ENCODE results near the gene ATMIN. TPM values are rescaled to one million over a fixed set of nuclear protein-coding genes. Genes with fewer than 3 reads are reported as not detected.
A peak's percentile ranks its signal among the peaks of the same experiment; 100 is the strongest.

The ATMIN gene
- total and polyA plus RNA-seq, 2 donors from 2014 or later, result 18.0 to 31.3 TPM

DNA sequence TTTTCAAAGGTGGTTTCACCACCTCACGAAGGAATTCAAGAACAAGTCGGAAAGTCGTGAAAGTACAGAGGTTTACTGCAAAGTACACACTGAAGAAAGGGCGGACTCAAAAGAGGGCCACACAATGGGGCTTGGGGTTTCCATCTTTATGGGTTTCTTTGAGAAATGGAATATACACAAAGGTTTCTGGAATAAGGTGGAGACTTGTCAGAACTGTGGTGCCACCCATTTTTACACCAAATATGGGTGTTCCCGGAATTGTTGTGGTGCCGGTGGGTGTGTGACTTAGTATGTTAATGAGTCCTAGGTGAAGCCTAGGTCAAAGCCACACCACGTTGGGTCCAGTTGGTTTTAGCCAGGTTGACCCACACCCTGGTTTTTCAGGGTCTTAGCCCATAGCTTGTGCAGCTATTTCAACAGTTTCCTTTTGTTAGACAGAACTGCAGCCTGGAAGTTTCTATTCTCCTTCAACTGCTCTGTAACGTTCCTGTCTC is 61.1 kb downstream of the ATMIN start:
- FAIRE-seq, result no peak
- peak overlapping the region in 1 of 3 donors; percentile 36 for H3K9ac ChIP-seq (ENCODE audit: low read length in 3 of 3)
- TF ChIP-seq, protein P1, sequence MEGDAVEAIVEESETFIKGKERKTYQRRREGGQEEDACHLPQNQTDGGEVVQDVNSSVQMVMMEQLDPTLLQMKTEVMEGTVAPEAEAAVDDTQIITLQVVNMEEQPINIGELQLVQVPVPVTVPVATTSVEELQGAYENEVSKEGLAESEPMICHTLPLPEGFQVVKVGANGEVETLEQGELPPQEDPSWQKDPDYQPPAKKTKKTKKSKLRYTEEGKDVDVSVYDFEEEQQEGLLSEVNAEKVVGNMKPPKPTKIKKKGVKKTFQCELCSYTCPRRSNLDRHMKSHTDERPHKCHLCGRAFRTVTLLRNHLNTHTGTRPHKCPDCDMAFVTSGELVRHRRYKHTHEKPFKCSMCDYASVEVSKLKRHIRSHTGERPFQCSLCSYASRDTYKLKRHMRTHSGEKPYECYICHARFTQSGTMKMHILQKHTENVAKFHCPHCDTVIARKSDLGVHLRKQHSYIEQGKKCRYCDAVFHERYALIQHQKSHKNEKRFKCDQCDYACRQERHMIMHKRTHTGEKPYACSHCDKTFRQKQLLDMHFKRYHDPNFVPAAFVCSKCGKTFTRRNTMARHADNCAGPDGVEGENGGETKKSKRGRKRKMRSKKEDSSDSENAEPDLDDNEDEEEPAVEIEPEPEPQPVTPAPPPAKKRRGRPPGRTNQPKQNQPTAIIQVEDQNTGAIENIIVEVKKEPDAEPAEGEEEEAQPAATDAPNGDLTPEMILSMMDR (IDR thresholded peaks at IDR 0.05; ENCODE audit: borderline replicate concordance, extremely low read depth, insufficient read depth), result no peak
- H3K4me1 ChIP-seq (ENCODE audit: control insufficient read depth in 2 of 3, insufficient read depth in 2 of 3, low read depth in 1 of 3, low read length in 3 of 3), result peaks cover 0 to 4% (median 0%) of the 10 kb centered on the region in 3 donors
- peak in 1 of 5 donors; percentile 62 for DNase-seq
- no peaks in the 10 kb centered on the region for H3K27me3 ChIP-seq (ENCODE audit: control insufficient read depth, insufficient read depth, low read length)
- H3K9me3 ChIP-seq (ENCODE audit: control insufficient read depth in 2 of 3, insufficient read depth in 1 of 3, low read length in 3 of 3), result no peaks in the 10 kb centered on the region
- intact Hi-C loops (cut with DNase I), result no loop called here
- peak overlapping the region in 1 of 2 donors; percentile 65 for H3K27ac ChIP-seq (ENCODE audit: low read depth in 2 of 2, low read length in 2 of 2)
- peak overlapping the region; percentile 38 to 68 (median 57) for H3K4me3 ChIP-seq (ENCODE audit: low read length in 3 of 3)
- H3K36me3 ChIP-seq (ENCODE audit: control insufficient read depth in 2 of 3, insufficient read depth in 3 of 3, low read length in 3 of 3), result no peaks in the 10 kb centered on the region

Other genes with a start within 250 kb of the ATMIN start
- gene CDYL2, start 231.2 kb upstream of the ATMIN start, total RNA-seq, result 27.3 TPM
- 2.6 TPM for gene CDYL2, start 231.2 kb upstream of the ATMIN start, polyA plus RNA-seq (ENCODE audit: insufficient read depth, low read depth, low replicate concordance)
- 33.4 TPM for gene CMC2, start 29.0 kb upstream of the ATMIN start, total RNA-seq
- gene CMC2, start 29.0 kb upstream of the ATMIN start, polyA plus RNA-seq (ENCODE audit: insufficient read depth, low read depth, low replicate concordance), result 146 TPM
- gene CENPN, start 28.6 kb upstream of the ATMIN start, total RNA-seq, result 4.1 TPM
- gene CENPN, start 28.6 kb upstream of the ATMIN start, polyA plus RNA-seq (ENCODE audit: insufficient read depth, low read depth, low replicate concordance), result 2.0 TPM
- 1.7 TPM for gene C16orf46, start 41.4 kb downstream of the ATMIN start, total RNA-seq
- gene C16orf46, start 41.4 kb downstream of the ATMIN start, polyA plus RNA-seq (ENCODE audit: insufficient read depth, low read depth, low replicate concordance), result 0.47 TPM
- 37.9 TPM for gene GCSH, start 60.6 kb downstream of the ATMIN start, total RNA-seq
- 129 TPM for gene GCSH, start 60.6 kb downstream of the ATMIN start, polyA plus RNA-seq (ENCODE audit: insufficient read depth, low read depth, low replicate concordance)
- gene BCO1, start 202.8 kb downstream of the ATMIN start, total RNA-seq, result 3.0 TPM
- gene BCO1, start 202.8 kb downstream of the ATMIN start, polyA plus RNA-seq (ENCODE audit: insufficient read depth, low read depth, low replicate concordance), result 1.4 TPM